ENCODE measurements around the gene TMEM38B.

GRCh38 chr9:105735366-105735765, 41.0 kb downstream of the TMEM38B start:
- TF ChIP-seq CTCF (IDR thresholded peaks at IDR 0.05) (no peak), POLR2AphosphoS5 (IDR thresholded peaks at IDR 0.05) (no peak)

All from breast epithelium (tissue), 3 donors.